NCI-H345 treated with DMSO at 0.1 percent for 48 hours (cell line): ENCODE results near the gene FDPS.
"Not testable (repeated sequence)": the region's sequence is repeated elsewhere in the genome, so short reads cannot be mapped to it uniquely, and the experiment has no call there.

ENCODE experiments used
- DNase-seq: peaks from one replicate; lab custom pipeline; 2025; ENCODE audit not compliant: unreplicated experiment; lab: John Stamatoyannopoulos, UW

The FDPS gene

GRCh38 chr1:155318082-155318481 is 9.4 kb downstream of the FDPS start:
- no peak for DNase-seq

- no peak for DNase-seq
Observed at GRCh38 chr1:155319536-155319935, 10.9 kb downstream of the FDPS start.

- DNase-seq: no peak
Observed at GRCh38 chr1:155320252-155320651, 11.6 kb downstream of the FDPS start.

GRCh38 chr1:155320661-155321617 is 12.3 kb downstream of the FDPS start, which contains the start of gene RUSC1:
Gene RUSC1 (plus strand): TSS chr1:155320894. CDS start chr1:155321774, 880 bp downstream.
- peak; percentile 30 for DNase-seq

GRCh38 chr1:155321639-155322503 is 13.2 kb downstream of the FDPS start:
- no peak for DNase-seq

- DNase-seq: peak; percentile 60
Observed at GRCh38 chr1:155322571-155322952, 13.9 kb downstream of the FDPS start.

- peak; percentile 95 for DNase-seq
Observed at GRCh38 chr1:155322953-155323728, 14.5 kb downstream of the FDPS start.

GRCh38 chr1:155323729-155324036 is 15.0 kb downstream of the FDPS start:
- DNase-seq: peak; percentile 93

- peak; percentile 98 for DNase-seq
Observed at GRCh38 chr1:155324037-155324716, 15.5 kb downstream of the FDPS start.

- no peak for DNase-seq
Observed at GRCh38 chr1:155324717-155325602, 16.3 kb downstream of the FDPS start.

- no peak for DNase-seq
Observed at GRCh38 chr1:155325603-155325893, 16.9 kb downstream of the FDPS start.

GRCh38 chr1:155326020-155326526 is 17.4 kb downstream of the FDPS start:
- no peak for DNase-seq

- DNase-seq: no peak
Observed at GRCh38 chr1:155326631-155327037, 18.0 kb downstream of the FDPS start.

GRCh38 chr1:155327981-155328380 is 19.3 kb downstream of the FDPS start:
- no peak for DNase-seq

- not testable (repeated sequence) for DNase-seq
Observed at GRCh38 chr1:155328856-155329255, 20.2 kb downstream of the FDPS start.

GRCh38 chr1:155329980-155330598 is 21.4 kb downstream of the FDPS start:
- peak; percentile 31 for DNase-seq

- DNase-seq: no peak
Observed at GRCh38 chr1:155334962-155335361, 26.3 kb downstream of the FDPS start.

- DNase-seq: no peak
Observed at GRCh38 chr1:155339515-155340097, 30.9 kb downstream of the FDPS start.

GRCh38 chr1:155342842-155343241 is 34.2 kb downstream of the FDPS start:
- no peak for DNase-seq
